Activated CD4-positive, CD25-positive, alpha-beta regulatory T cell treated with anti-CD3 and anti-CD28 coated beads, Interleukin-2, amount 50 U/mL, for 24 hours (primary cell): Measurements from ENCODE around the gene OLFM2.
"Not testable (repeated sequence)": the region's sequence is repeated elsewhere in the genome, so short reads cannot be mapped to it uniquely, and the experiment has no call there.

Experiments
- ATAC-seq, 2 donors: fragments of 150-1000 bp; cut with Tn5 transposase; one replicate each; pipeline ENCODE4 v1.10.0; 2021; ENCODE audit warnings: mild to moderate bottlenecking in 1 of 2, moderate library complexity in 1 of 2

Gene OLFM2

DNA sequence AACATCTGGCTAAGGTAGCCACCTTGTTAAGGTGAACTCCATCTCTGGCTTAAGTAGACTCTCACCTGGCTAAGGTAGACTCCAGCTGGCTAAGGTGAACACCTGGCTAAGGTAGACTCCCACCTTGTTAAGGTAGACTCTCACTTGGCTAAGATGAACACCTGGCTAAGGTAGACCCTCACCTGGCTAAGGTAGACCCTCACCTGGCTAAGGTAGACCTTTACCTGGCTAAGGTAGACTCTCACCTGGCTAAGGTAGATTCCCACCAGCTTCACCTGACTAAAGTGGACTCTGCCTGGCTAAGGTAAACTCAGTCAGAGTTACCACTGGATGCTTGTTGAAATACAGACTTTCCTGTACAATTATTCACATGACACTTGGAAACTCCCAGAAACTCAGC, 77.5 kb downstream of the OLFM2 start:
- ATAC-seq: no peak

DNA sequence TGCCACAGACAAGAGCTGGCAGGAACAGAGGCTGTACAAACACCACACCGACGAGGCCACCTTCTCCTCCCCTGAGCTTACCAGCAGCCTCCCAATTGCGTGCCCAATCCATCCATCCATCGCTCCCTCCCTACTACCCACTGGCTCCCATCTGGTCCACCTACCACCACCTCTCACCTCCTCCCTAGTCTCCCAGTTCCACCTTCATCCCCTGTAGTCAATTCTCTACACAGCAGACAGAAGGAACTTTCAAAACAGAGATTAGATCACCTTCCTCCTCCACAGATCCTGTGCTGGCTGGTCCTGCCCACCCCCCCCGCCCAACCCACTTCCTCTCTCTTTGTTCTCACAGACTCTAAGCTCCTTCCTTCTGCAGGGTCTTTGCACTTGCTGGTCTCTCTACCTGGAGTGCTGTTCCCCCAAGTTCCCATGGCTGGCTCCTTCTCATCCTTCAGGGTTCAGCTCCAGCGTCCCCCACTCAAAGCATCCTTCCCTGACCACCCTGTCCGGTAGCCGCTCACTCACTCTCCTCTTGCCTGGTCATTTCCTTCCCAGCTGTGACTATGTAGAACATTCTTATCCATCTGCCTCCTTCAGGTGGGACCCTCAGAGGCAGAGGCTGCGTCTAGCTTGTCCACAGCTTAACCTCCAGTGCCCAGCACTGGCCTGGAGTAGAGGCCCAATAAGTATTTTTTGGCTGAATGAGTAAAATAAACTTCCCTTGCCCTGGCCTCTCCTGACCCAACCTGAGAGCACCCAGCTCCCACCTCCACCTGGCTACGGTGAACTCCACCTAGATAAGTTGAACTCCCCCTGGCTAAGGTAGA, 78.2 kb downstream of the OLFM2 start:
- peak; percentile 71 to 72 for ATAC-seq

DNA sequence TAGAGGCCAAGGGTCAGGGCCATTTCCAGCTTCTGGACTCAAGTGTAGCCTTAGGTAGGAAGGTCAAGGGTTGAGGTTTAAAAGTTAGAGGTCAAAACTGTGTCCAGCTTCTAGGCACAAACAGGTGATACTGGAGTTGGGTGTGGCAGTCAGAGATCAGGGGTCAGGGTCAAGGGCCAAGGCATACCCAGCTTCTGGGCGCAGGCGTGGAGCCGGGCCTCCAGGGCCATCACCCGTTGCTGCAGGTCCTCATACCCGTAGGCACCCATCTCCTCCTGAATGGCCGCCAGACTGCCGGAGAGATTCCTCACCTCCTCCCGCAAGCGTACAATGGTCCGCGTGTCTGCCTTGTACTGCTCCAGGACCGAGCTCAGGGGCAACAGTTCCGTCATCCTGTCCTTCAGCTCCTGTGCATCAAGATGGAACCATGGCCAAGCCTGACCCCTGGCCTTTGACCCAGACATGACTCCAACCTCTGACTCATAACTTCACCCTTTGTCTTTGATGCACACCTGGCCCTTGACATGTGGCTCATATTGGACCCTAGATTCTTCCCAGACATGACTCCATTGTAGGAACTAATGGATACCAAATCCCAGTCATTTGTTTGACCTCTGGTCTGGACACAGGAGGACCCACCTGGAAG, 79.1 kb downstream of the OLFM2 start:
- ATAC-seq: no peak

DNA sequence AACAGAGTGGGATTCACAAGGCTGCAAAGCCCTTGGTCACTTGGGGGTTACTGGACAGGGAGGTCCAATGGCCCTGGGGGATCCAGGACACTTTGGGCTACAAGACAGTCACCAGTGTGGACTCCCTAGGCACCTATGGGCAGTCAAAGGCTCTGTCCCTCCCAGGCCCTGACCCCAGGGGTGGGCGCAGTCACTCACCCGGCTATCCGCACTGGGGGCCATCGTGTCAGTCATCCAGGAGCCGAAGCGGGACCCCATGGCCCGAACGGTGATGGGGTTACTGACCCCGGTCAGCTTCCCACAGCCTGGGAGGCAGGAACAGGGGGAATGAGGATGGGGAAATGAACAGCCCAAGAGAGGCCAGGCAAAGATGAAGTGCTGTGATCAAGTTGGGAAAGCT, 79.7 kb downstream of the OLFM2 start:
- ATAC-seq: no peak

DNA sequence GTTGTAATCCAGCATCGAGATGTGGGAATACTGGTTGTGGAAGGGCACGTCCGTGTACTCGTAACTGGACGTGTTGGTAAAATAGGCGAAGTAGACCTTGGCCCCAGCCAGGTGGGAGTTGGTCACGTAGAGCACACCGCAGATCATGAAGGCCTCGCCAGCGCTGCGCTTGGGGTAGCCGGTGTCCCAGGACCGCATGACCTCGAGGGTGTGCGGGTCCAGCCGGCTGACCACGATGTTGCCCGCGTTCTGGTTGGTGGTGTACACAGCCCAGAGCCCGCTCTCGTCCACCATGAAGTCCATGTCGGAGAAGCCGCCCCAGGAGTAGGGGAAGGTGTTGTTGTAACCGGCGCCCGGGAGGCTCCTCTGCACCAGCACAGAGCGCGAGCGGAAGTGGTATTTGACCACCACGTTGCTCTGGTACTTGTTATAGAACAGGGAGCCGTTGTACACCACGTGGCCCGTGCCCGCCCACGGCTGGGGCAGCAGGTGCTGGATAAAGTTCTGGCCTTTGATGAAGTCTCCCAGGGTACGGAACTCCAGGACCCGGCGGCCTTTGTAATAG, 82.0 kb downstream of the OLFM2 start:
- ATAC-seq: no peak

DNA sequence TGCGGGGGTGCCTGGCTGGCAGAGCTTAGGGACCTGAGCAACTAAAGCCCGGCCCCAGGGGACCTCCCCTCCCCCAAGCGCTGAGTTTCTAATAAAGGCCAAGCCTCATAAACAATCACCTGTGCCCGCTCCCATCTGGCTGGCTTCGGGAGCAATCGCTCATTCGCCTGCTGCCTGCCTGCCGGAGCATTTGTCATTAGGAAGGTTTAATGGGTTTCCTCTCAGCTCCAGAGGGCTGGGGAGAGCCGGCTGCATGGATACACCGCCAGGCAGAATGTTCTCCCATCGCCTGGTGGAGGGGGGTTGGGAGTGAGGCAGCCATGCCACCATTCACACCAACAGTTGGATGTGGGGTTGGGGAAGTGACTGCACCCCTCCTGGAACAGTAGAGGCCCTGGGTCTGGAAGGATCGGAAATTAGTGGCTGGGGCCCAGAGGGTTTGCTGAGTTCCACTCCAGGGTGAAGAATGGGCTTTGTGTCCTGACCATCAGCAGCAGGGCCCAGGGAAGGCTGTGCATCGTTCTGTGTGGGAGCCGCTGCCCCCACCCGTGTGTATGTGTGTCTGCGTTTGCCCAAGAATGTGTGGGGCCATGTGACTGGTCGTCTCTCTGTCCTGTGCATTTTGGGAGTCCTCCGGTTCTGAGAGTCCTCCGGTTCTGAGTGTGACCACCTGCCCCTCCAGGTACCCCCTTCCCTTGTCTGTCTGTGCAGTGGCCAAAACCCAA, 85.9 kb downstream of the OLFM2 start:
- ATAC-seq: no peak

DNA sequence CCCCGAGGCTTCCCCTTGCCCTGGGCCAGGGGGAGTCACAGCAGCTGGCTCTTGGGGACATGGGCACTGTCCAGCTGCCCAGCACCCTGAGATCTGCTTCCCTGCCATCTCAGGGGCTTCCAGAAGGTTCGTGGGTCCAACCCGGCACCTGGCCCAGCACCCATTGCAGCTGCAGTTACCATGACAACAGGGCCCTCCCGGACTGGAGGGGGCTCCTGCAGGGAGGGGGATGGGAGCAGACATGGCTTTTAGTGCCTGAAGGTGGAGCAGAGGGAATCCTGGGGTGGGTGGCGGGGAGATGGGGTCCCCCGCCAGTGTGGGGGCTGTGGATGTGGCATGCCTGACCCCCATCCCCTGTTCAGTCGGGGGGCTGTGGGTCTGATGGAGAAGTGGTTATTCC, 86.5 kb downstream of the OLFM2 start:
- no peak for ATAC-seq

DNA sequence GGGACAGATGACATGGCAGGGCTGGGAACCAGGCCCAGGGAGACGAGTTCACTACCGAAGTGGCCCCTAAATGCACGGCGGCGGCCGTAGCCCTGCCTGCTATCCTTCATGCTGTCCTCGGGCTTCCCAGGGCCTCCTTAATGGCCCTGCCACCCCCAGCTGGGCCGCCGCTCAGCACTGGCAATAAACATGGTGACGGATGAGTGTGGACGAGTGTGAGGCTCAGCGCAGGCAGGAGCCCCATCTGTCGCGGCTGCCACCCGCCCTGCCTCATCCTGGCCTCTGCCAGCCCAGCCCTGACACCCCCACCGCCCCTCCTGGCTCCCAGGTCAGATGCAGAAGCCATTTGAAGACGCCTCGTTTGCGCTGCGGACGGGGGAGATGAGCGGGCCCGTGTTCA, 87.6 kb downstream of the OLFM2 start:
- no peak for ATAC-seq

DNA sequence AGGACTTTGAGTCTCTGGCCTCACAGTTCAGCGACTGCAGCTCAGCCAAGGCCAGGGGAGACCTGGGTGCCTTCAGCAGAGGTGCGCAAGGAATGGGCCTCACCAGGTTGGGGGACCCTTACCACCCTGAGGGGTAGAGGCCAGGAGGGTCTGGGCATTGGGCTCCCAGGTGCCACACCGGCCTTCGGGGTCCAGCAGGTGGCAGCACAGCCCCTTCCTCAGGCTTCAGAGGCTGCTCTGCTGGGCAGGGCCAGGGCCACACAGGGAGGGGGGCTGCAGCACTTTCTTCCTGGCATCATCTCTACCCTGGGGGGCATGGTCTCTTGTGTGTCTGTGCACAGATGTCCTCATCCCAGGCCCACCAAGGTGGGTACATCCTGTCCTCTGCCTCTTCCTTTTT, 88.3 kb downstream of the OLFM2 start:
- no peak for ATAC-seq

DNA sequence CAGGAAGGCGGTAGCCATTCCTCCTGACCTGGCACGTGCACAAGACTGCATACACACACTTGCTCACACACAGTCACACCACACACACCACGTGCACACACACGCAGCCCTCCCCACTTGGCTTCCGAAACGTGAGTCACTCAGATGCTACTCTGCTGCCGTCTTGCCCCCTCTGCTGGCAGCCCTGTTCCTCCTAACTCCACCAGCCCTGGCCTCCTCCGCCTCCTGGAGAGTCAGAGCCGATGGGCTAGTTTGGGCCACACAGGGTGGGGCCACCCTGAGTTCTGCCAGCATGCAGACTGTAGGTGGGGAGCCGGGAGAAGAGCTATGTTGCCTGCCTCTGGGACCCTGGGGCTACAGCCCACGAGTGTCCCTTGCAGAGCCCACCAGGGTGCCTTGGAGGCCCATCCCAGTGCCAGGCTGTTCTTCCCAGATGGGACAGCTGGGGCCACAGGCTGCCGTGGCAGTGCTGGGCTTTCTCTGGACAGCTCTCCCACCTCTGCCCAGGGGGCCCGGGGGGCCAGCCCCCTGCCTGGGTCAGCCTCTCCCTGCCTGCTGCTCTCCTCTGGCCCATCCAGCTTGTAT, 89.1 kb downstream of the OLFM2 start:
- peak; percentile 65 to 83 for ATAC-seq

DNA sequence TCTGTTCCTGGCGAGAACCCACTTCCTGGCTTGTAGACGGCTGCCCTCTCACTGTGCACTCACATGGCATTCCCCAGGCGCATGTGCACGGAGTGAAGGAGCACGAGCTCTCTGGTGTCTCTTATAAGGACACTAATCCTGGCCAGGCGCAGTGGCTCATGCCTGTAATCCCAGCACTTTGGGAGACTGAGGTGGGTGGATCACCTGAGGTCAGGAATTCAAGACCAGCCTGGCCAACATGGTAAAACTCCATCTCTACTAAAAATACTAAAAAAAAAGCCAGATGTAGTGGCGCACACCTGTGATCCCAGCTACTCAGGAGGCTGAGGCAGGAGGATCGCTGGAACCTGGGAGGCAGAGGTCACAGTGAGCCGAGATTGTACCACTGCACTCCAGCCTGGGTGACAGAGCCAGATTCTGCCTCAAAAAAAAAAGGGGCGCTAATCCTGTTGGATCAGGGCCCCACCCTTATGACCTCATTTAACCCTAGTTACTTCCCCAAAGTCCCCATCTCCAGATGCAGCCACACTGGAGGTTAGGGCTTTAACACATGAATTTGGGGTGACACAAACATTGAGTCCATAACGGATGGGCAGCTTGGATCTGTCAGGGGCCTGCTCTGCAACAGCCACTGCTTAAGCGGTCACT, 92.6 kb downstream of the OLFM2 start:
- ATAC-seq: not testable (repeated sequence)

DNA sequence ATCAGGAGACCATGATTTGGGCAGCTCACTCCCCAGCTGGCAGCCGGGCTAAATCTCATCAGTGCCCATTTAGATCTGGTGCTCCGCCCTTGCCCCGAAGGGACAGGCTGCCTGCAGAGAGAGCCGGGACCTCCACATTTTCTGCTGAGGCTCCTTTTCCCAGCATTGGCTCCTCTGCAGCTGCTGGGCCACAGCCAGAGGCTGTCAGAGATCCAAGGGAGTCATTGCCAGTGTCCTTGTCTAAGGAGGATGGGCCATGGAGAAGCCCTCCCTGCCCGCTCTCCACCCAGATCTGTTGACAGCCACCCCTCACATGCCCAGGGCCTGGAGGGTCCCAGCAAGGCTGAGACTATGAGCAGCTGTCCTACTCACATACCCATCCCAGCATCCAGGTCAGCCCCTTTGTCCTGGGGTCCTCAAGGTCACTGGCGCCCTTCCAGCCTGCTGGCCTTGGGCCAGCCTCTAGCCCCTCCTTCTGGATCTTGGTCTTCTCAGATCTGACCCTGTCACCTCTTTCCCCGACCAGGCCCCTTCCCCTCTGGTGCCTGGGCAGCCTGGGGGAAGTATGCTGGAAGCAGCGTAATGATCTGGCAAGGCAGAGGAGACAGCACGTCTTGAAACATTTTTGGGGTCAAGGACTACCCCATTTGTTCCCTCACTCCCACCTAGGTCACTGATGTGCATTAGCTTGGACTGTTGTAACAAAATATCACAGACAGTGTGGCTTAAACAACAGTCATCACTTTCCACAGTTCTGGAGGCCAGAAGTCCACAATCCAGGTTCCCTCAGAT, 93.3 kb downstream of the OLFM2 start:
- ATAC-seq: no peak

DNA sequence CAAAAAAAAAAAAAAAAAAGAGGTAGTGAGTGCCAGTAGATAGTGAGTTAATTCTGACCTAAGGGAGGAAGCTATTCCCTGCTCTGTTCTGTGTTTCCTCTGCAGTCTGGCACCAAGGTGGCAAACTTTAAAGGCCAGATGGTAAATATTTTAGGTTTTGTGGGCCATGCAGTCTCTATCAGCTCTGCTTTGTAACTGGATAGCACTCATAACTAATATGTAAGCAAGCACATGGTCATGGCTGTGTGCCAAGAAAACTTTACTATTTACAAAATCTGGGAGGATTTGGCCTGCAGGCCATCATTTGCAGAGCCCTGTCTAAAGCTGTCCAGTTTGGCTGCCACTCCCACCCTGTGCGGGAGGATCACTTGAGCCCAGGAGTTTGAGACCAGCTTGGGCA, 96.9 kb downstream of the OLFM2 start:
- no peak for ATAC-seq

DNA sequence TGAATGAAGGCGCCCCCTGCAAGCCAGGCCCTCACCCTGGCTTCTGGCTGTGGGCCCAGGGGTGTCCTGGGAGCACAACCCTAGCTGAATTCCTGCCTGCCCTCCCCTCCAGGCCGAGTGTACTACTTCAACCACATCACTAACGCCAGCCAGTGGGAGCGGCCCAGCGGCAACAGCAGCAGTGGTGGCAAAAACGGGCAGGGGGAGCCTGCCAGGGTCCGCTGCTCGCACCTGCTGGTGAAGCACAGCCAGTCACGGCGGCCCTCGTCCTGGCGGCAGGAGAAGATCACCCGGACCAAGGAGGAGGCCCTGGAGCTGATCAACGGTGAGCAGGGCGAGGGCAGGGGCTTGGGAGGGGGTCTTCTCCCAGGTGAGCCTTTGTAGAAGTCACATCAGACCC, 98.0 kb downstream of the OLFM2 start:
- ATAC-seq: no peak

DNA sequence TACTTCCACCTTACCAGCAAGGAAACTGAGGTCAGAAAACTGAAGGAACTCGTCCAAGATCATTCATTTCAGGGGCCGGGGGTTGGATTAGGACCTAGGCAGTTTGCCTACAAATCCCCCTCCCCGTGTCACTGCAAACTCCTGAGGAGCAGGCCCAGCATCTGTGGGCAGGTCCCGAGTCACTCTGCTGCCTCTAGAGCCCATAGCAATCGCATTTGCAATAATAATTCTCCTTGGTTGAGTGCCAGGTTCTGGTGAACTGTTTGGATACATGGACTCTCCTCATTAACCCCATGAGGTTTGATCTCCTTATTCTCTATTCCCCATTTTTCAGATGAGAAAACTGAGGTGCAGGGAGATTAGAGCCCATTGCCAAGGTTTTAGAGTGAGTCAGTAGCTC, 100.3 kb downstream of the OLFM2 start:
- no peak for ATAC-seq

DNA sequence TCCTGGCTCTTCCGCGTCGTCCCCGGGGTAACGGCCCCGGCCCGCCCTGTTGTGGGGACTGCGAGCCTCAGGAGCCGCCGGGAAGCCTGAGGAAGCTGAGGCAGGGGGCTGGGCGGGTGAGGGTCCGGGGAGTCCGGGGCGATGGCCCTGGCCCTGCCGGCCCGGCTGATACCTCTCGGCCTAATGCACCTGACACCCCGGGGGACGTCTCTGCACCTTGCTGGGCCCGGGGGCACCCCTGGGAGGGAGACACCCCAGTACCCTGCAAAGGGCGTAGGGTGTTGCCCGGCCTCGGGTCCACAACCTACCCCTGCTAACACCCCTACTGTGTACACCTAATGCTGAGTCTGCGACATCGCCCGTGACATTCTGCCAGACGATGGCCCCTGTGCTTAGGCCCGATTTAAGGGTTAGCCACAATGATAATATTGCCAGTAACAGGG, 100.8 kb downstream of the OLFM2 start:
- peak in 1 of 2 donors; percentile 0 for ATAC-seq

DNA sequence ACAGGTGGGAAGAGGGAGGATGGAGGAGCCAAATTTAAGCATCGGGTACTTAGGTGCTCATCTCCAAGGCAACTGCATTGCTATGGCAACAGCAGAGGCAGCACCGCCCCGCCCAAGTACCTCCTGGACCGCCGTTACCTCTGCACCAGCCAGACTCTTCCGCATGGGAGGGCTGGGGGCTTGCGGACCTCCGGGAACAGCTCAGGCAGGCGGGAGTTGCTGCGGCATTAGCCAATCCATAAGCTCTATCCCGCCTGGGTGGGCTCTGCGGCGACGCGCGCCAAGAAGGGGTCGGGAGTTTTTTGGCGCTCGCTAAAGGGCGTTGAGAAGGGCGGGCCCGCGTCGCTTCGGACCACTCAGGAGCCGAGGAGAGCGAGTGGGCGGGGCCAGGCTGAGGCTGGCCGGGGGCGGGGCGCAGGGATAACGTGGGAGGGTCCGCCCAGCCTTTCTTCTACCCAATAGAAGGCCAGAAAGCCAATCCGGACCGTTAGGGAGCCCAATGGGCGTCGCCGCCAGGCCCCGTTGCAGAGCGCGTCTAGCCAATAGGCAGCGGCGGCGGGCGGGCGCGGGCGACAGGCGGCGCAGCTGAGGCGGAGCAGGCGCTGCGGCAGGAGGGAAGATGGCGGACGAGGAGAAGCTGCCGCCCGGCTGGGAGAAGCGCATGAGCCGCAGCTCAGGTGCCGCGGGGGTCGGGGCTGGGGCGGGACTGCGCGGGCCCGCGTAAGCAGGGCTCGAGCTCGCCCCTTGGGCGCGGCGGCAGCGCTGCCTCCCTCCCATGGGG, 101.4 kb downstream of the OLFM2 start, which contains the start of gene PIN1:
Gene PIN1, plus strand, starts transcription at position 593 of the 781 bp plus-strand sequence. Its CDS starts 27 bp downstream, at position 620.
- ATAC-seq: peak; percentile 98 to 99

DNA sequence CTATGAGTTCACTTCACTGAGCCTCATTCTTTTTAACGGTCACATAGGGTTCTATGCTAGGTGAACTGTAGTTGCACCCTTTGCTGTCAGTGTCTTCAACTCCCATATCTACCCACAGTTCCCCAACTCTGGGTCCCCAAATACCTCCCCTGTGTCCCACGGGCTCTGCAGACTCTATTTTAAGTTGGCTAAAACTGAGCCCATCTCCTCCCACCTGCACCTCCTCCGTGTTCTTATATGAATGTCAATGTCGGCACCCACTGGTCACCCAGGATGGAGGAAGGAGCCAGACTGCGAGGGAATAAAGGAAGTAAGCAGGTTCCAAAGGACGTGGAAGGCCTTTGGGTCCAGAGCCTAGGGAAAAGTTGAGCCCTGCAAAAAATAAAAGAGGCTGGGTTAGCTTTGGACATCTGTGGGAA, 102.0 kb downstream of the OLFM2 start:
- ATAC-seq: no peak

DNA sequence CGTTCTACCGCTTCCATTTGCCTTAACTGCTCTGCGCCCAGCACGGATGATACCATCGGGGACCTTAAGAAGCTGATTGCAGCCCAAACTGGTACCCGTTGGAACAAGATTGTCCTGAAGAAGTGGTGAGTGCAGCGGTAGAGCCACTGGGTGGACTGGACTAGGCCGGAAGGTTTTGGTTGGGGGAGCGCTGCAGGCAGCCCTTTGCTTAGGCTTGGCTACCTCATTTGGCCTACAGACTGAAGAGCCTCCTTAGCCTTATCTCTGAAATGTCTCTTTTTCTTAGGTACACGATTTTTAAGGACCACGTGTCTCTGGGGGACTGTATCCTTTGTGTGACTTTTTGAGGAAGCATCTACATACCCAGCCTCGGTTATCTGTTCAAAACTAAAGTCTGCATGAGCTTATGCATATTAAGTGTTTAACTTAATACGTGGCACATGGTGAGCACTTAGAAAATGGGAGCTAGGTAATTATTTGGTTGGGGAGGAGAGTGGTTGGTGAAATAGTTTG, 107.7 kb downstream of the OLFM2 start:
- no peak for ATAC-seq
